SIG-M5 treated with dmso at 0.1 percent for 504 hours (cell line): ENCODE data around the gene RCN2.

Source experiments
- DNase-seq: peaks from one replicate; lab custom pipeline; 2025; ENCODE audit not compliant: unreplicated experiment; lab: John Stamatoyannopoulos, UW

Gene RCN2

DNA sequence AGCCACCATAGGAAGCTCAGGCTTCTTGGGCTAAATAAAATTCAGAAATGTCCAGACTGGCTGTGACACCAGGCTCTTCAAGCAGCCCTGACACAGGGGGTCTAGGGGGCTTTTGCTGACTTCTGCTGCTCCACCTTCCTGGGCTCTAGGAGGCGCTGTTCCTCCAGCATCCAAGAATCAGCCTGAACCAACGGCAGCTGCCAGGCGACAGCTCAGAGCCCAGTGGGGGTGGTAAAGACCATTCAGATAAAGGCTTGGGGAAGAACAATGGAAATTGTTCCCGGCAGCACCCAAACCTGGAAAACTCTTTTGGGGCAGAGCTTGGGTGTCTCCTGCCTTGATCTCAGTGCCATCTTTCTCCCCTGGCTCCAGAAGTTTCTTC is 41.8 kb downstream of the RCN2 start:
- DNase-seq, result peak; percentile 43

DNA sequence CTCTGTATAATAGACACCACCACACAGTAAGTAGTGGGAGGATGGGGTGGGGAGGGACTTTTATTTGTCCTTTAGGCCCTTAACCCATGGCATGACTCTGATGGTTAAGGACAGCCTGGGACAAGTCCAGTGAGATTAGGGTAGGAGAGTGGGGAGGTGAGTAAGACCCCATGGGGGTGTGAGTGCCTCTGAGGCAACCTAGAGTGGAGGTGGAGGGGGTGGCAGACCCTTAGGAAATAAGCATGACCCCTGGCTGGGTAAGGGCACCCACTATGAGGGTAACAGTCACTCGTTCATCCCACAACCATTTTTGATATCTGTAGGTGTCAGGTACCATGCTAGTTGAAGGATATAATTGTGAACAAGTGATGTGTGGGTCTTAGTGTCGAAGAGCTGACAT is 42.4 kb downstream of the RCN2 start:
- no peak for DNase-seq

DNA sequence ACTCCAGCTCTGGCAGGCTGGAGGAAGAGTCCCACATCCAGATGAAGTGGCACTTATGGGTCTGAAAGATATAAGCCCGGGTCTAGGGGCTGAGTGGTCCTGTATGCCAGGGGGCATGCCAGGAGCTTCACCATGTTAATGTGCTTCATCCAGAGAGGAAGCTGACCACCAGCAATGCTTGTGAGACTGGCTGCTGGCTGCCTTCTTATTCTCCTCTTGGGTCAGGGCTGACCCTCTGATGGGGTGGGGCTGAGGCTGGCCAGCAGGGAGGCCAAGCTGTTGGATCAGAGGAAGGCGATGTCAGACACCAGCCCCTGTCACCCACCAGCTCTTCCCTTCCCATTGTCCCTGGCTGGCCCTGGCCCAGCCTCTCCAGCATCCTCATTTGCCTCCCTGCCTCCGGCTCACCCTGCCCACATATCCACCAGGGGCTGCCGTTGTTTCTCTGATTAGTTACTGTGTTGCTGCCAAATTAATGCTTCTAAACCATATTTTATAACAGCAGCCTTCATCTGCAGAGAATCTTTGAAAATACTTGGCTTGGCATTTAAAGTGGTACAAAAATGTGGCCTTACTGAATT is 43.0 kb downstream of the RCN2 start:
- no peak for DNase-seq

DNA sequence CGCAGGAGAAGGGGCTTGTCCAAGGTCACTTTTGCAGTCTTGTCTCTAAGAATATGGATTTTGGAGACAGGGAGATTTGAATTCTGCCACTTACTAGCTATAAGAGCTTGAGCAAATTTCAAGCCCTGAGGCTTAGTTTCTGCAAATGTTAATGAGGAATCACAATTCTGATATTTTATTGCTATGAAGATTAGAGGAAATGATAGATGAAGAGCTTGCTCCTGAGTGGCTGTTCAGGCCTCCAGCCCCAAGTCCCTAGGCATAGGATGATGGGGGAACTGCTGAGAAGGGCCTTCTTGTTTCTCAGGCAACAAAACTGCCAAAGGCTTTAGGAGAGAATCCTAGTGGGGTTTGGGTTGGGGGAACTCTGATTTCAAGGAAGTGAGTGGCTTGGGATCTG is 44.6 kb downstream of the RCN2 start:
- DNase-seq, result no peak

DNA sequence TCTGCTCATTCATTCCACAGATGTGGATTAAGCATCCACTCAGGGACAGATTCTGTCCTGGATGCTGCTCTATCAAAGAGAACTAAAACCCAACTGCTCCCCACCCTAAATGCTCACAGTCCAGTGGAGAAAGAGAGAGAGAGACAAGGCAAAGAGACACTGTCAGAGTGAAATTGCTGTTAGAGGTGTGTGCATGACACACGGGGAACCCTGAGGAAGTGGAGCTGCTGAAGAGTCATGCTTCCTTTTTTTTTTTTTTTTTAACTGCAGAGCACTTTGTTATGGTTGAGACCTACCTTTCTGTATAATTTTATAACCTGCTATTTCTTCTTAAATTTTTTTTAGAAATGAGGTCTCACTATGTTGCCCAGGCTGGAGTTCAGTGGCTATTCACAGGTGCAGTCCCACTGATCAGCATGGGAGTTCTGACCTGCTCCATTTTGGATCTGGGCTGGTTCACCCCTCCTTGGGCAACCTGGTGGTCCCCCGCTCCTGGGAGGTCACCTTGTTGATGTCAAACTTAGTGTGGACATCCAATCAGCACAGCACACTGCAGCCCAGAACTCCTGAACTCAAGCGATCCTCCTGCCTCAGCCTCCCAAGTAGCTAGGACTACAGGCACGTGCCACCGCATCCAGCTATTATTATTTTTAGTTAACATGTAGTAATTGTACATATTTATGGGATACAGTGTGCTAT is 45.2 kb downstream of the RCN2 start:
- peak; percentile 34 for DNase-seq

DNA sequence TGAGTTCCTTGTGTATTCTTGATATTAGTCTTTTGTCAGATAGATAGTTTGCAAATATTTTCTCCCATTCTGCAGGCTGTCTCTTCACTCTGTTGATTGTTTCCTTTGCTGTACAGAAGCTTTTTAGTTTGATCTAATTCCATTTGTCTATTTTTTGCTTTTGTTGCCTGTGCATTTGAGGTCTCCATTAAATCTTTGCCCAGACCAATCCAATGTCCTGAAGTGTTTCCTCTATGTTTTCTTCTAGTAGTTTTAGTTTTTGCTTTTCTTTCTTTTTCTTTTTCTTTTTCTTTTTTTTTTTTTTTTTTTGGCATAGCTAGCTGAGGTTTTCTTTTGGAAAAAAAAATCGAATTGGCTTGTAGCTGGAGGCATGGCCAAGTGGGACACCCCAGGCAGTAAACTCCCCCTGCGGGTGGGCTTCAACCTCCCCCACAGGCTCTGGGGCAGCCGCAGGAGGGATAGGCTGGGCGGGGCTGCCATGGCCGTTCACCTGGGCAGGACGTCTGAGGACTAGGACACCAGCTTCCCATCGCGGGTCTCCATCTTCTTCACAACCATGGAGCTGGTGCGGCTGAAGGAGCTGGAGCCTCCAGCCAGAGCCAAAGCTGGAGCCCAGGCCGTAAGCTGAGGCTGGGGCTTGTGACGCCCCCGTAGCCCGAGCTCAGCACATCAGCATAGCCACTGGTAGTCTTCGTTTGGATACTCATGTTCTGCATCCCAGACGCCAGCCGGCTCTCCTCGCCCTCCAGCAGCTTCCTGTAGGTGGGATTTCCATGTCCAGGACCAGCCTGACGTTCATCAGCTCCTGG is 47.2 kb downstream of the RCN2 start:
- DNase-seq, result no peak

DNA sequence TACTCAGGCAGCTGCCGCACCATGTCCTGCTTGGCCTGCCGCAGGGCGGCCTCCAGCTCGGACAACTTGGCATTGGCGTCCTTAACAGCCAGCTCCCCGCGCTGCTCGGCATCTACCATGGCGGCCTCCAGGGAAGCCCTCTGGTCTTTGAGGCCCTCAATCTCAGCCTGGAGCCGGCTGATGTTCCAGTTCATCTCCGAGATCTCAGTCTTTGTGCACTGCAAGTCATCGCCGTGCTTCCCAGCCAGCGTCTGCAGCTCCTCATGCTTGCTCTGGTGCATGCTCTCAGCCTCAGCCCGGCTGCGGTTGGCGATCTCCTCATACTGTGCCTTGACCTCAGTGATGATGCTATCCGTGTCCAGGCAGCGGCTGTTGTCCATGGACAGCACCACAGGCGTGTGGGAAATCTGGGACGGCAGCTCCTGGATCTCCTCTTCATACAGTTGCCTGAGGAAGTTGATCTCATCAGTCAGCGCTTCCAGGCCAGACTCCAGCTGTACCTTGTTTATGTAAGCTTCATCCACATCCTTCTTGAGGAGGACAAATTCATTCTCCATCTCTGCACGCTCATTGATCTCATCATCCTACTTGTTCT is 47.9 kb downstream of the RCN2 start:
- DNase-seq, result no peak

DNA sequence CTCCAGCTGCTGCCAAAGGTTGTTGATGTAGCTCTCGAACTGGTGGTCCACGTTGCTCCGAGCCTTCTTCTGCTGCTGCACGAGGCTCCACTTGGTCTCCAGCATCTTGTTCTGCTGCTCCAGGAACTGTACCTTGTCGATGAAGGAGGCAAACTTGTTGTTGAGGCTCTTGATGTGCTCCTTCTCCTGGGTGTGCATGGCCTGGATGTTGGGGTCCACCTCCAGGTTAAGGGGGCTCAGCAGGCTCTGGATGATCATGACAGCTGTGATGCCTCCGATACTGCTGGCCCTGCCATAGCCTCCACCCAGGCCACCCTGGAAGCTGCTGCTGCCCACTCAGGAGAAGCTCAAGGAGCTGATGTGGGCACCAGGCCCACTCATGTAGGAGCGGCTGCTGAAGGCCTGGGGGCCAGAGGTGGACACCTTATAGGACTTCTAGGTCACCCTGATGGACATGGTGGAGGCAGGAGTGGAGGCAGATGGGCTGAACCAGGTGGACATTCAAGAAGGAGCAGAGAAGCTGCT is 48.5 kb downstream of the RCN2 start:
- DNase-seq, result no peak

DNA sequence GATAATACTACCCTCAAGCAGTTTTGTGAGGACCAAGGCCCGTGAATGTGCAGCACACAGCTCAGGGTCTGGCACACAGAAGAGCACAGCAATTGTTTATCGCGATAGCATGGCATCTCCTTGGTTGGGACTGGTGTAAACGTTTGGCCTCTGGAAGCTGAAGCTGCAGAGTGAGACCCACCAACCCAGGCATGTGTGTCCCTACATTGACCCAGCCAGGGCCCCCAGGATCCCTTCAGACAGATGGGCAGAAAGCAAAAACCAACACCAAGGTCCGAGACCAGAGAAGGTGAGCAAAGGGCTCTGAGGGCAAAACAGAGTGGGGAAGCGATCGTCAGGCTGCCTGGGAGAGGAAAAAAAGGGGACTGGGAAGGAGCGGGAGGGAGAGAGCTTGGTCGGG is 50.8 kb downstream of the RCN2 start:
- DNase-seq, result no peak

DNA sequence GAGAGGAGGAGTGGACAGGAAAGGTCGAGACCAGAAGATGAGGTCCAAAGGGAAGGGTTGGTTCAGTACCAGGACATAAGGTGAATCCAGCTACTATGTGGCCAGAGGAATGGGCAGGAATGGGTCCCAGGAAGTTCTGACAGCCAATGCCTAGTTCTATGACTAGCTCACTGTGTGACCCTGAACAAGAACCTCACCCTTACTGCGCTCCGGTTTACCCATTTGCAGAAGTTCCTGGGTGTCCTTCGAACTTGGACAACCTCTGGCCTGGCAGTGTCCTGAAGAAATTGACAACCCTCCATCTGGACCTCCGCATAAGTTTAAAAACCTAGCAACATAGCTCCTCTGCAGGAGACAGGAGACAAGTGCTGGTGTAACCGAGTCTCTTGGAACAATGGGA is 51.2 kb downstream of the RCN2 start:
- DNase-seq, result no peak

DNA sequence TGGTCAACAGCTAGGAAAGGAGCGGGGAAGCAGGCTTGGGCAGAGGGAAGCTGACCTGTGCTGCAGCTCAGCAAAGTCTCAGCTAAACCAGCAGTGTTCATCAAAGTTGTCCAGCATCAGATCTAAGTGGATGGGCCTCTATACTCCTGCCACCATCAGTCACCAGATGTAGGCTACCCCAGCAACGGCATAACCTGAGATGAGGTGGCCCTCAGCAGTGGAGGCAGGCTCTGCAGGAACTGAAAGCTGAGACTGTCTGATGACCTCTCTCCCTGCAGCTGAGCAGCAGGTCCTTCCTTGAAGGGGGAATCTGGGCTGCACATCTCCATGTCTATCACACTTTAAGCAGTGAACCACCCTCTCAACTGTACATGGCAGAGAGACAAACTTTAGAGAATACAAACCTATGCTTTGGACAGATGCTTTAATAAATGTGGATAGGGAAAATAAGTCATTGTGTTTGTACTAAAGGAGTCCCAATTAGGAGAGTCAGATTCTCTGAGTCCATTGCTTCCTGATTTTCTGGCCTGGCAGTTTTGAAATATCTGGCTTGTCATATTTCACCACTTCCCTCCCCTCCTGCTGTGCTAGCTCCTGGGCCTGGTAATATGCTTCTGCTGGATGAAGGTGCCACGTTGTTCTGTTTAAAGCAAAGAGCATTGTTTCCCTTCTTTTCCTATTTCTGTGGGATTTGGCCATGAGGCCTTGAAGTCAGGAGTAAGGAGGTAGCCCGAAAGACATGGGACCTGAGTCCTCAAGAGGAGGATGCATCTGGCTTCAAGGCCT is 52.2 kb downstream of the RCN2 start:
- DNase-seq, result peak; percentile 89

DNA sequence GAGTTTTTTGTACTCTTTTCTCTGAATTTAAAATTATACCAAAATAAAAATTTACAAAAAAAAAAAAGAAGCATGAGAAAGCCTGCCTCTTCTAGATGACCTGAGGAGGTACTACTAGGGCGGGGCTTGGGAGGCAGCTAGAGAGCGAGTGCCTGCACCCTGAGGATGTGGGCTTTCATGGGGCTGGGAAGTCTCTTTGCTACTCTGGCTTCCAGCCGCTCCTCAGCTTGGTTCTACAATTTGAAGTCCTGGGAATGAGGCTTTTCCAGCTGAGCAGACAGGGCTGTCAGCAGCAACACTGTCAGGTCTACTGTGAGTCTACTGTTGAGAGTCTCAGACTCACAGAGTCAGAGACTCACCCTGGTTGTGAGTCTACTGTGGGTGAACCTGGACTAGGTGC is 55.2 kb downstream of the RCN2 start:
- no peak for DNase-seq

DNA sequence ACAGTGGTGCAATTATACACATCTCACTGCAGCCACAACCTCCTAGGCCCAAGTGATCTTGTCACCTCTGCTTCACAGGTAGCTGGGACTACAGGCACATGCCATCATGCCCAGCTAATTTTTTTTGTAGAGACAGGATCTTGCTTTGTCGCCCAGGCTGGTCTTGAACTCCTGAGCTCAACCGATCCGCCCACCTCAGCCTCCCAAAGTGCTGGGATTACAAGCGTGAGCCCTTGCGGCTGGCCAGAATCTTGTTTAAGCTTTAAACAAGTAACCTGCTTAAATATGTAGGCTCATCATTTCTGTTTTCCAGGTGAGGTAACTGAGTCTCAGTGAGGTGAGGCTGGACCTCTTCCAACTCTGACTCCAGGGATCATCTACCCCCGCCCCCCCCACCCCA is 55.7 kb downstream of the RCN2 start:
- no peak for DNase-seq

DNA sequence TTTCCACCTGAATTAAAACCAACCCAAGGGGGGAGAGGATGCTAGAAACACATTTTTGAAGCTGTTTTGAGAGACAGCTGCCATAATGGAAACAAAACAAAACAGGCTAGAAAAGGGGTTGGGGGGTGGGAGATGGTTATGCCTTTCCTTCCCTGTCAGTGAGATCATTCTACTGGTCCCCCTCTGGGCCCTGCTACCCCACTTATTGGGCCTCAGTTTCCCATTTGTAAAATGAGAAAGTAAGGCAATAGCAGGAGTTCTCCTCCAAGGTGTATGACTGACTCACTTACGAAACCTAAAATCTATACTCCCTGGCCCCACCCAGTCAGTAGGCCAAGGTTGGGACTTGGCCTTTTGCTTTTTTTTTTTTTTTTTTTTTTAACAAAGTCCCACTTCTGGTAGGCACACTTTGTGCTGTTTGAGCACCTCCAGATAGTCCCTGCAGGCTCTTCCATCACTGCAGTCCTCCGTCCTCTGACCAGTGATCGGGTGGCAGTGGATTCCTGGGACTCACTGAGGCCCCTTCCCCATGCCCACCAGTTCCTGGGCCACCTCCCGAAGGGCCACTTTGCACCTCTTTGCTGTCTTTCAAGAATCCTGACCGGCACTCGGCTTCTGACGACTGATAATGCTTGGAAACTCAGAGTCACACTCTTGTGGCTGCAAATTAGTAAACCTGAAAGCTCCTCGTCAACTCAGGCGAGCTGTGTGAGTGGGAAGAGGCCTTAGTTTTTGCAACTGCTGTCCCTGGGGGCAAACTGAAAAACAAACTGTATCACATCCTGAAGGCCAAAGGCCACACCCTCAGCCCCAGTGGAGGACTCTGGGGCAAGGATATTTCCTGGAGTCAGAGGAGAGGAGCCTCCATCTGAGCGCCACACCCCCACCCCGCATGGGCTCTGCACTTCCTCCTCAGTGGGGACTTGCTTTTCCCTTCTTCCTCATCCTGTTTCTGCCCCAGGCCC is 56.6 kb downstream of the RCN2 start:
- peak; percentile 81 for DNase-seq

DNA sequence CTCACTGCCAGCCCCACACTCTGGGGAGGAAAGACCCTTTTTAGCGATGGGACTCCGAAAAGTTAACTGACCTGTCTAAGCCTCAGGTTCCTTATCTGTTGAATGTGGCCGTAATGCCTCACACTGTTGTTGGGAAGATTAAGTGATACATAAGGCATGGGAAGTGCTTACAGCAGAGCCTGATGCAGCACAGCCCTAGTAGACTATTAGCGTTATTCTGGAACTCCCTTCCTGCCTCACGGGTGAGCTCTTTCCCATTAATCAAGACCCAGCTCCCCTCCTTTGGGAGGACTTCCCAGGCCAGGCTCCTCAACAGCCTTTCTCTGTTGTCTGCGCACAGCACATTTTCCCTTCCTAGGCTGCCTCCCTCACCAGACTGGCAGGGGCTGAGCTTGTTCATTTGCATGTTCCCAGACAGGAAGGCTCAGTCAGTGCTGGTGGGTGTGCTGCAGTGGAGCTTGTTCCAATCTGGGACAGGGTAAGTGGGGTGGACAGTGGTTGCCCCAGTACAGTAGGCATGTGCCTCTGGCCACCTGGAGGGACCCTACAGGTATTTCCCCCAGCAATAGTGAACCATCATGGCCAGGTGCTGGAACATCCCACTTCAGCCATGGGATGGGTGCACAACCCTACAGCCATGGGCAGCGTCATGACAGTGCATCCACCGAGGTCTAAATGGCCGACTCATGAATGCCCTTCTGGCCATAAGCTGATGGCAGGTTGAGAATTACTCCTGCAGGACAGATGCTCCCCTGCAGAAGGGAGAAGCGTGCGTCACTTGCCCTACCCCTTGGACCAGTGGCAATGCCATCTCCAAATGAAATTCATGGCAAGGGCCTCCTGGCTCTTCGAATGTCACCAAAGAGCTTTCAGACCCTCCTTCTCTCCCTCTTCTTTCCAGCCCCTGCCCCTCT is 57.6 kb downstream of the RCN2 start:
- DNase-seq, result no peak

DNA sequence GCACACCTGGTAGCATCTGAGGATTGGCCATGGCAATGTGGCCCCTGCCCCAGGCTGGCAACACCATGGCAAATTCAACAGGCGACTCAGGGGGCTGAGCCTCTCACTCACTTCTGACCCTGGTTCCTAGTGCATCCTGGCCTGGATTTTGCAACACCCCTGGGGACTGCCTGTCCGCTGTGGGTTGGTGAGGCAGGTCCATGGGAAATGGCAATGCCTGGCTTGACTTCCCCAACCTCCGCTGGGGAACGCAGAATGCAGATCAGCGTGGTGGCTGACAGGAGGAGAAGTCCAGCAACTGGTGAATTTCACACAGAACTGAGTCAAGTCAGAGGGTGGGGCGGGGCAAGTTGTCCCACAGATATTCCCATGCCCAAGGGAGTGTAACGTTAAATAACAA is 59.5 kb downstream of the RCN2 start:
- no peak for DNase-seq

DNA sequence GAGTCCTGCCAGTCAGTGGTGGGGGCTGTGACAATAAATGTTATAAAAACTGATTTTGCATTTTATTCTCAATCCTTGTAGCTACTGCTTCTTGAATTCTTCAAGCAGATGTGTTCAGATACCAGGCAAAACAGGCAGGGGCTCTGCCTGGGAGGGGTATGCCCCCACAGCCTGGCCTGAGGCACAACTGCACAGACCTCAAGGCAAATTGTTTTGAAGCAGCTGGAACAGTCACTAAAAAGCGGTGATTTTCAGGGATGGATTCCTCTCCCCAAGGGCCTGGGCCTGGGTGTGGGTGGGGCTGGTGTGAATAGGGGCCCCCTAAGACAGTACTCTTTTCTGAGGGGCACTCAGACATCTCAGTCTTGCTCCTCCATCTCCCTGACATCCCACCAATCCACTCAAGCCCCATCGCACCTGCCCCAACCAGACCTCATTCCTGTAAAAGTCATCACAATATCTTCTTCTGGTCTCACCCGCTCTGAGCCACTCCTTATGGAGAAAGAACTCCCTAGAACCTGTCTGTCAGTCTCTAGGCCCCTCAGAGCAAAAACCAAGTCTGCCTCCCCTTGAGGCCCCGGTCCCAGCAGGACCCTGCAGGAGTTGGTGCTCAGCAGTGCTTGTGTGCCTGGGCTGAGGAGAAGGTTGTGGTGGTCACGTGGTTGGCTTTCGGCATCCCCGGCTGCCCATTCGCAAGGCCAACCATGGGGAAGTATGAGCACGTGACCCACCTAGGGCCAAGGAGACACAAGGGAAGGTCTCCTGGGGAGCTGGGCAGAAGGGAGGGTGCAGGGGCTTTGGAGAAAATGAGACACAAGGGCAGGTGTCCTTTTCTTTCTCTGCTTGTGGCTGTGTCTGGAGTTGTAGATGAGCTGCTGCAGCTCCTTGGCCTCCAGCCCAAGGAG is 60.4 kb downstream of the RCN2 start:
- no peak for DNase-seq
